Thymus (tissue), 11 donors: ENCODE measurements around the gene ALDH3B1. TPM values are rescaled to one million over a fixed set of nuclear protein-coding genes. Genes with fewer than 3 reads are reported as not detected.

Source experiments
- DNase-seq, 9 donors: peaks; one replicate each; pipeline ENCODE4 v3.0.0-alpha.2; 2013; ENCODE audit warnings: low spot score in 9 of 9, low read depth in 6 of 9, missing footprints in 1 of 9
- H3K27ac ChIP-seq, 2 donors: one replicate each; pipeline ENCODE4 v1.5.1; 2013; ENCODE audit warnings: control low read depth in 1 of 2, low read depth in 1 of 2, low read length in 1 of 2, mild to moderate bottlenecking in 1 of 2, moderate library complexity in 1 of 2
- H3K27me3 ChIP-seq, 2 donors: one replicate each; pipeline ENCODE4 v1.5.1; 2013; ENCODE audit warnings: low read length in 1 of 2; ENCODE audit not compliant: control insufficient read depth in 2 of 2, insufficient read depth in 1 of 2
- H3K36me3 ChIP-seq, 2 donors: one replicate each; pipeline ENCODE4 v1.5.1; 2013; ENCODE audit warnings: low read length in 1 of 2, mild to moderate bottlenecking in 1 of 2, moderate library complexity in 1 of 2; ENCODE audit not compliant: control insufficient read depth in 2 of 2, insufficient read depth in 2 of 2
- H3K4me1 ChIP-seq, 2 donors: one replicate each; pipeline ENCODE4 v1.5.1; 2013; ENCODE audit warnings: low read length in 2 of 2; ENCODE audit not compliant: control insufficient read depth in 2 of 2, insufficient read depth in 2 of 2
- H3K4me3 ChIP-seq, 2 donors: one replicate each; pipeline ENCODE4 v1.5.1; 2013; ENCODE audit warnings: low read length in 2 of 2, control low read depth in 1 of 2, mild to moderate bottlenecking in 1 of 2
- H3K9me3 ChIP-seq, 2 donors: one replicate each; pipeline ENCODE4 v1.5.1; 2013; ENCODE audit warnings: low read length in 1 of 2, mild to moderate bottlenecking in 1 of 2; ENCODE audit not compliant: control insufficient read depth in 2 of 2, insufficient read depth in 1 of 2
- WGBS: extraction: QIAGEN DNeasy Blood & Tissue Kit; methylation state at CpG from one replicate; pipeline ENCODE4 v1.1.7; 2013; 5-methylcytosine and 5-hydroxymethylcytosine counted together
- polyA plus RNA-seq: library from polyadenylated mRNA; stranded (reverse); fragments of 200-250 nt; gene quantifications from one replicate; pipeline ENCODE4 v1.2.3, GENCODE V29; 2013
- total RNA-seq: library from RNA; stranded (reverse); fragments of 120-200 nt; gene quantifications from one replicate; pipeline ENCODE4 v1.2.4, GENCODE V29; 2013
- donor health status: healthy.

The ALDH3B1 gene
- total and polyA plus RNA-seq, 2 donors = 1.3 to 3.9 TPM

DNA sequence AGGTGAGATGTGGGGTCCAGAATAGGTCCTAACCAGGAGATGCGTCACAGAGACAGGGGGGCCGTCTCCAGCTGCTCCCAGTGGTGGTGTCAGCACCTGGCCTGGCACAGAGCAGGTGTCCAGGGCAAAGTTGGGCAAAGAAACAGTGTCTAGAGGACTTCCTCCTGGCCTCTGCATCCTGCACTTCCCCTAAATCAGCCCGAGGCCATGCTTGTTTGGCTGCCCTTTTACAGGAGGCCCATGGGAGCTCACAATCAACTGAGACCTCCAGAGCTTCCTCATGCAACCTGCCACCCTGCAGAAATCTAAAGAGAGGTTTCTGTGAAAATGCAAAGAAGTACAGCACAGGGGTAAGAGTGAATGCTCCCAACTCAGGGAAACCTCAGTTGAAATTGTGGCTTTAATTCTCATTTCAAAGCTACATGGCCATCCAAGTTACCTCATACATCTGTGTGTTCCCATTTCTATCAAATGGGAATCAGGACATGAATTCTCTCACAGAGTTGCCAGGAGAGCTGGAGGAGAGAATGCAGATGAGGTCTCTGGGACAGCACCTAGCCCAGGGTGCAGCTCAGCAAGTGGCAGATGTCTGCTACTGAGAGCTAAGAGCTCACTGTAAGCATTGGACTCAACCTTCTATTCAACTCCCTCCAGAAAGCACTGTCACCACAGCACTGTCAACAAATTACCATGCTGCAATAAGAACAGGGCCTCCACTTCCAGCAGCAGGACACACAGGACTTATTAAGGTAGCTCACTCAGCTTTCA, 61.3 kb downstream of the ALDH3B1 start:
- WGBS = 71% methylated on average over 3 of the region's 3 CpGs
- Histone ChIP-seq H3K36me3 (peaks cover 19 to 35% of the 10 kb centered on the region in 2 donors), H3K27me3 (no peaks in the 10 kb centered on the region), H3K4me1 (no peaks in the 10 kb centered on the region), H3K9me3 (no peaks in the 10 kb centered on the region), H3K4me3 (no peak overlapping the region), H3K27ac (no peak overlapping the region)
- no peak for DNase-seq

DNA sequence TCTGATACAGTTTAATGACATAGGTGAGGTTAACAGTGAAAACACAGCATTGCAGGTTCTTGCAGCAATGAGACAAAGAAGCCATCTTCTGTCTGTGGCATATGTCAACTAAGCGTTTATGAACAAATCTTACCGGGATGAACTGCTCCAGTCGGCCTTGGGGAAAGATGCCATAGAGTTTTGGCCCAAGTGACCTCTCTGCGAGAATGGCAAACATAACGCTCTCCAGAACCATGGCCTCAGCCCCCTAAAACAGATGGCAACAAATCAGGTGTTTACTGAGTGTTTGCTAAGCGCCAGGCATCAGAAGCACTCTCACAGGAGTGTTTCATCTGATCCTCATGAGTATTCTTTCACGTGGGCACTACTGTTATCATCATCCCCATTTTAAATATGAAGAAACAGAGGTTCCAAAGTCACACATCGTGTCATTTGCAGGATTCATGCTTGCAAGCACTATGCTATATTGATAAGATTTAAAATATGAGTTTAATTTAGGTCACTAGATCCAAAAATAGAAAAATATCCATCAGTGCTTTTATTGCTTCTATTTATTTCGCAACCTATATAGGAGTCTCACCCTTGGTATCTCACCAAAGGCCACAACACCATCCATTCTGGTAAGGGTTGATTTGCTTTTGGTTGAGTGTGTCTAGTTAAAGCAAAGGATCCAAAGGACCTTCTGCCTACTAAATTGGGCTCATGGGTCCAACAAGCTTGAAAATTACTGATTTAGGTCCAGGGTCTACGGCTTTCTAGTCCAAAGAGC, 64.6 kb downstream of the ALDH3B1 start:
- Histone ChIP-seq H3K36me3 (peaks cover 12 to 23% of the 10 kb centered on the region in 2 donors), H3K4me3 (no peak overlapping the region), H3K27ac (no peak overlapping the region), H3K27me3 (no peaks in the 10 kb centered on the region), H3K9me3 (no peaks in the 10 kb centered on the region), H3K4me1 (no peaks in the 10 kb centered on the region)
- WGBS = 99% methylated on average over 10 of the region's 10 CpGs
- DNase-seq = no peak

DNA sequence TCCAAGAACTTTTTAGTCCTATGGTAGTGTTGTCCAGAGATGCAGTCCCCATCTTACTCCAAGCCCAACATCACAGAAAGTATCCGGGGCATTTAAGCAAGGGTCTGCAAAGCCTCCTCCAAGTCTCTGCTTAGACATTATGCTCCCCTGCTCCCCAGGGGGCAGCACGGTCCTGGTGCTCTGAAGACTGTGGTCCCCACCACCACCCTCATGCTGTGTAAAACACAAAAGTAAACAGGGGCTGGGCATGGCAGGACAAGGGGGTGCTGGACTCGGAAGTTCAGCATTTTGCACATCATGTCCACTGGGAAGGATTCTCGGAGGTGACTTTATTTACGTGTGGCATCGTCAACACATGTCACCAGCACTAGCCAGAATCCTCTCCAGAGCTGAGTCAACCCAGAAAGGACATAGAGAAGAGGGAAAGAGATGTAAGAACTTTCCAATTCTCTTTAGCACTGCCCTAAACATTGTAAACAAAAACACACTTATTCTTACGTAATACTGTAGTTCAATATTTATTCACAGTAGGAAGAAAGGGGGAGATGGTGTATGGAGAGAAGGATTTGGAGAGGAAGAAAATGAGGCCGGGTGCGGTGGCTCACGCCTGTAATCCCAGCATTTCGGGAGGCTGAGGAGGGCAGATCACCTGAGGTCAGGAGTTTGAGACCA, 66.4 kb downstream of the ALDH3B1 start:
- peak in 1 of 9 donors; percentile 12 for DNase-seq
- Histone ChIP-seq H3K9me3 (no peaks in the 10 kb centered on the region), H3K27me3 (no peaks in the 10 kb centered on the region), H3K27ac (no peak overlapping the region), H3K36me3 (peaks cover 12% of the 10 kb centered on the region in 2 donors), H3K4me3 (no peak overlapping the region), H3K4me1 (no peaks in the 10 kb centered on the region)
- 92% methylated on average over 11 of the region's 11 CpGs for WGBS

DNA sequence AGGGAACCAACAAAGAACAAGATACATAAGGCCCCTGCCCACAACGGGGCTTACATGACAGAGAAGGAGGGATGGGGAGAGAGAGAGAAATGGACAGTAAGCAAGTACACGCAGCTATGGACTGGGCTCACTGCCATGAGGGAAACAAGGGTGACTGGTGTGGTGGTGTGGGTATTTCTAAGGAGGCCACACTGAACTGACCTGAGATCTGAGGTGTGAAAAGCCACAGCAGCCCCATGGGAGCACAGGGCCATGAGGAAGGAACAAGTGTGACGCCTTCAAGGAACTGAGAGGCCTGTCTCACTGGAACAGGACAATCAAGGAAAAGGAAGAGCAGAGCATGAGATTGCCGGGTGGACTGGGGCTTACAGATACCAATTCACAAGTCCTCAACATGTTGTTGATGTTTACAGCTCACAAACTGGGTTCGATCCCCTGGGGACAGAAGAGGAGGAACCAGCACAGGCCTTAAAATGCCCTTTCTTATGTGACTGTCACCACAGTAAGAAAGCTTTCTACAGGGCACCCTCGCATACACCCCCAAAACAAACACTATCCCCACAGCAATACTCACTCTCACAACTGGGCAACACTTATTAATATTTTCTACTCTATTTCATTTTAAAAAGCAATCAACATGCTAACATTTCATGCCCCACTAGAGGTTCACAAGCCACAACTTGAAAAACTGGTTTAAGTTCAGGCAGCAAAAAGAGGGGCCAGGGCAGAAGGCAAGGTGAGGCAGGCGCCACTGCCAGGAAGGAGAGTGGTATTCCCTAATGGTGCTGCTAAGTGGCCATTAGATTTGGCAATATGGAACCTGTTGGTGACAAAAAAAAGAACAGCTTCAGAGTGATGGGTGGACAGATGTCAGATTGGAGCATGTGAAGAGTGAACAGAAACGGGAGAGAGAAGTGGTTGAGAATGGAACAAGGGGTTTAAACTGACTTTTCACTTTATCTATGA, 67.8 kb downstream of the ALDH3B1 start:
- 95% methylated on average over 8 of the region's 8 CpGs for WGBS
- H3K27me3 ChIP-seq = no peaks in the 10 kb centered on the region
- H3K36me3 ChIP-seq = peaks cover 10 to 11% of the 10 kb centered on the region in 2 donors
- no peaks in the 10 kb centered on the region for H3K9me3 ChIP-seq
- H3K27ac ChIP-seq = no peak overlapping the region
- H3K4me1 ChIP-seq = no peaks in the 10 kb centered on the region
- H3K4me3 ChIP-seq = no peak overlapping the region
- no peak for DNase-seq

Other genes with a start within 250 kb of the ALDH3B1 start
- 10.3 TPM for gene UNC93B1, start 6.2 kb upstream of the ALDH3B1 start, total RNA-seq
- gene UNC93B1, start 6.2 kb upstream of the ALDH3B1 start, polyA plus RNA-seq = 30.8 TPM
- 145 TPM for gene NDUFS8, start 20.4 kb downstream of the ALDH3B1 start, total RNA-seq
- 84.1 TPM for gene NDUFS8, start 20.4 kb downstream of the ALDH3B1 start, polyA plus RNA-seq
- gene TCIRG1, start 28.7 kb downstream of the ALDH3B1 start, total RNA-seq = 44.8 TPM
- 236 TPM for gene TCIRG1, start 28.7 kb downstream of the ALDH3B1 start, polyA plus RNA-seq
- 8.7 TPM for gene CHKA, start 111.1 kb downstream of the ALDH3B1 start, total RNA-seq
- 46.0 TPM for gene CHKA, start 111.1 kb downstream of the ALDH3B1 start, polyA plus RNA-seq
- gene KMT5B, start 203.0 kb downstream of the ALDH3B1 start, total RNA-seq = 33.1 TPM
- 32.7 TPM for gene KMT5B, start 203.0 kb downstream of the ALDH3B1 start, polyA plus RNA-seq